Osteoblast (primary cell): ENCODE data around the gene UBE2E1. TPM values are rescaled to one million over a fixed set of nuclear protein-coding genes. Genes with fewer than 3 reads are reported as not detected.
A peak's percentile ranks its signal among the peaks of the same experiment; 100 is the strongest.

Source experiments
- DNase-seq: peaks from one replicate; pipeline ENCODE4 v3.0.0; 2011; ENCODE audit warnings: low spot score, mixed read lengths; ENCODE audit not compliant: insufficient read length; ENCODE audit errors: missing footprints
- H2AFZ ChIP-seq: 2 replicates; pipeline ENCODE4 v1.6.0; 2011; ENCODE audit warnings: mild to moderate bottlenecking, low read length
- H3K27ac ChIP-seq: 2 replicates; pipeline ENCODE4 v1.5.1; 2011; ENCODE audit warnings: mild to moderate bottlenecking, low read depth, low read length, moderate library complexity
- H3K27me3 ChIP-seq: 2 replicates; pipeline ENCODE4 v1.6.0; 2012; ENCODE audit warnings: mild to moderate bottlenecking, control low read depth, inconsistent platforms, low read length, moderate library complexity; ENCODE audit not compliant: insufficient read depth
- H3K36me3 ChIP-seq: 2 replicates; pipeline ENCODE4 v1.5.1; 2011; ENCODE audit warnings: mild to moderate bottlenecking, low read length, control low read depth, moderate library complexity; ENCODE audit not compliant: insufficient read depth
- H3K4me1 ChIP-seq: 2 replicates; pipeline ENCODE4 v1.5.1; 2011; ENCODE audit warnings: mild to moderate bottlenecking, low read length, control low read depth, moderate library complexity; ENCODE audit not compliant: insufficient read depth
- H3K4me2 ChIP-seq: 2 replicates; pipeline ENCODE4 v1.6.0; 2011; ENCODE audit warnings: mild to moderate bottlenecking, low read length; ENCODE audit not compliant: insufficient read depth
- H3K4me3 ChIP-seq: fragments of 200-600 bp; sonication (generic); 3 replicates; pipeline ENCODE4 v1.5.1; 2012; ENCODE audit warnings: mild to moderate bottlenecking, low read length, inconsistent platforms; ENCODE audit not compliant: insufficient read depth
- H3K79me2 ChIP-seq: 2 replicates; pipeline ENCODE4 v1.6.0; 2012; ENCODE audit warnings: mild to moderate bottlenecking, low read length, control low read depth, inconsistent platforms; ENCODE audit not compliant: insufficient read depth
- H3K9me3 ChIP-seq: 2 replicates; pipeline ENCODE4 v1.5.1; 2011; ENCODE audit warnings: low read depth, low read length, control low read depth
- H4K20me1 ChIP-seq: 2 replicates; pipeline ENCODE4 v1.6.0; 2012; ENCODE audit warnings: mild to moderate bottlenecking, low read length, control low read depth; ENCODE audit not compliant: insufficient read depth
- total RNA-seq: library from RNA; depleted of rRNA; stranded (reverse); fragments of >200 nt; gene quantifications from 2 replicates; pipeline ENCODE4 v1.2.3, GENCODE V29; 2012
- TF ChIP-seq, protein P1 (sequence below): IDR thresholded peaks from 2 replicates; pipeline ENCODE4 v1.5.1; 2011; ENCODE audit warnings: mild to moderate bottlenecking, low read depth, low read length, moderate library complexity; ENCODE audit errors: extremely low read depth

Gene UBE2E1
- total RNA-seq, 1 donor: 98.1 TPM

DNA sequence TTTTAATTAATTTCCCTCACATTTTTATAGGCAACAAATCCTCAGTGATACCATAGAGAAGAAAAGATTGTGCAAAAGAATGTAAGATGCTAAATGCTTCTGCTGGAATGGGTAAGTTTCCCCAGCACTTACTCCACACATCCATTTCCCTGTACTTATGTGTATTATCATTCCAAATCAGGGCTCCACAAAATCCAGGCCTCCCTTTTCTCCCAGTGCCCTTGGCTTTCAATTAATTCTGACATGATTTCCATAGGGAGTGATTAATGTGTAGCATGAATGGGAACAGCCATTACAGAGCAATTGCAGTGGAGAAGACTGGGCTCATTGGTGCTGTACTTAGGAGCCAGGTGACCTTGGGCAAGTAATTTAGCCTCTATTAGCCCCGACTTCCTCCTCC, 41.3 kb upstream of the UBE2E1 start:
- H3K9me3 ChIP-seq: no peaks in the 10 kb centered on the region
- no peak for DNase-seq
- no peak overlapping the region for H3K4me2 ChIP-seq
- no peak overlapping the region for H3K4me3 ChIP-seq
- H3K4me1 ChIP-seq: peaks cover 10% of the 10 kb centered on the region
- H3K36me3 ChIP-seq: no peaks in the 10 kb centered on the region
- H3K27me3 ChIP-seq: no peaks in the 10 kb centered on the region
- H3K79me2 ChIP-seq: no peaks in the 10 kb centered on the region
- no peak overlapping the region for H2AFZ ChIP-seq
- H4K20me1 ChIP-seq: no peaks in the 10 kb centered on the region
- TF ChIP-seq, protein P1, sequence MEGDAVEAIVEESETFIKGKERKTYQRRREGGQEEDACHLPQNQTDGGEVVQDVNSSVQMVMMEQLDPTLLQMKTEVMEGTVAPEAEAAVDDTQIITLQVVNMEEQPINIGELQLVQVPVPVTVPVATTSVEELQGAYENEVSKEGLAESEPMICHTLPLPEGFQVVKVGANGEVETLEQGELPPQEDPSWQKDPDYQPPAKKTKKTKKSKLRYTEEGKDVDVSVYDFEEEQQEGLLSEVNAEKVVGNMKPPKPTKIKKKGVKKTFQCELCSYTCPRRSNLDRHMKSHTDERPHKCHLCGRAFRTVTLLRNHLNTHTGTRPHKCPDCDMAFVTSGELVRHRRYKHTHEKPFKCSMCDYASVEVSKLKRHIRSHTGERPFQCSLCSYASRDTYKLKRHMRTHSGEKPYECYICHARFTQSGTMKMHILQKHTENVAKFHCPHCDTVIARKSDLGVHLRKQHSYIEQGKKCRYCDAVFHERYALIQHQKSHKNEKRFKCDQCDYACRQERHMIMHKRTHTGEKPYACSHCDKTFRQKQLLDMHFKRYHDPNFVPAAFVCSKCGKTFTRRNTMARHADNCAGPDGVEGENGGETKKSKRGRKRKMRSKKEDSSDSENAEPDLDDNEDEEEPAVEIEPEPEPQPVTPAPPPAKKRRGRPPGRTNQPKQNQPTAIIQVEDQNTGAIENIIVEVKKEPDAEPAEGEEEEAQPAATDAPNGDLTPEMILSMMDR: no peak
- H3K27ac ChIP-seq: no peak overlapping the region

DNA sequence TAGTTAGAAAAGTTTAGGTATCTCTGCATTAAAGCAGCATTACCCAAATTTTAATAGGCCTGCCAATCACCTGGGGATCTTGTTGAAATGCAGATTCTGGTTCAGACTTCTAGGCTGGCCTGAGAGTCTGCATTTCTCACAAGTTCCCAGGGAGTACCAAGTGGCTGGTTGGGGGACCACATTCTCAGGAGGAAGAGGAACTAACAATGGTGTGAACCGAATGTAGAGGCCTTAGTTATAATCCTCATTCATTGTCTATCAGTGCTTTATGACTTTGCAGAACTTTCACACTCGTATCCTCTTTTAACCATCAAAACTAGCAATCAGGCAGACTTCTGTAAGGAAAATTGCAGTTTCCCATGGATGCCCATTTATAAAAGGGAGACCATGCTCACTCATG, 38.2 kb upstream of the UBE2E1 start:
- Histone ChIP-seq H3K9me3 (no peaks in the 10 kb centered on the region), H3K79me2 (no peaks in the 10 kb centered on the region)

DNA sequence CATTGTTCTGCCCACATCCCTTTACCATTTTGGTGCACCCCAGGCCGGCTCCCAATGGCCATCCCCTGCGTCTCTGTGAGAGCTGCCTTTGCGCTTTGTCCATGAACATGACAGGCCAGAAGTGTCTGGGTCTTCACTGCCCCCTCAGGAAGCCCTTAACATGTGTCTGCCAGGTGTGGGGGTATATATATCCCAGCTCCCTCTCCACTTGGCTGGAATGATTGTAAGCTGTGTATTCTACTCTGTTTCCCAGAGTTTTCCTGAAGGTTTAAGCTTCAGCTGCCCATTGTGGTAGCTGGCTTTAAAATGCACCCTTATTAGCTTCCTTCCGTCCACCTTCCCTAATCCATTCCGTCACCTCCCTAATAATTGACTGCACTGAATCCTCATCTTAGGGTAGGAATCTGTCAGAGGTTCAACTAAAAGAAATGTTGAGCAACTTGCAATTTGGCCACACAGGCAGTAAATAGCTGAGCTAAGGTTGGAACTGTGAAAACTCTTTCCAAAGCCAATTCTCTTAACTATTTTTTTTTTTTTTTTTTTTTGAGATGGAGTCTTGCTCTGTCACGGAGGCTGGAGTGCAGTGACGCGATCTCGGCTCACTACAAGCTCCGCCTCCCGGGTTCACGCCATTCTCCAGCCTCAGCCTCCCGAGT, 30.4 kb upstream of the UBE2E1 start:
- no peak for DNase-seq
- TF ChIP-seq, protein P1: no peak

More for the DNA sequence above, 38.2 kb upstream of the UBE2E1 start:
- peaks cover 3% of the 10 kb centered on the region for H3K27me3 ChIP-seq
- H4K20me1 ChIP-seq: no peaks in the 10 kb centered on the region
- TF ChIP-seq, protein P1: no peak
- no peak for DNase-seq
- no peaks in the 10 kb centered on the region for H3K36me3 ChIP-seq
- no peak overlapping the region for H3K4me3 ChIP-seq
- peaks cover 7% of the 10 kb centered on the region for H3K4me1 ChIP-seq
- no peak overlapping the region for H2AFZ ChIP-seq
- no peak overlapping the region for H3K27ac ChIP-seq
- H3K4me2 ChIP-seq: no peak overlapping the region

DNA sequence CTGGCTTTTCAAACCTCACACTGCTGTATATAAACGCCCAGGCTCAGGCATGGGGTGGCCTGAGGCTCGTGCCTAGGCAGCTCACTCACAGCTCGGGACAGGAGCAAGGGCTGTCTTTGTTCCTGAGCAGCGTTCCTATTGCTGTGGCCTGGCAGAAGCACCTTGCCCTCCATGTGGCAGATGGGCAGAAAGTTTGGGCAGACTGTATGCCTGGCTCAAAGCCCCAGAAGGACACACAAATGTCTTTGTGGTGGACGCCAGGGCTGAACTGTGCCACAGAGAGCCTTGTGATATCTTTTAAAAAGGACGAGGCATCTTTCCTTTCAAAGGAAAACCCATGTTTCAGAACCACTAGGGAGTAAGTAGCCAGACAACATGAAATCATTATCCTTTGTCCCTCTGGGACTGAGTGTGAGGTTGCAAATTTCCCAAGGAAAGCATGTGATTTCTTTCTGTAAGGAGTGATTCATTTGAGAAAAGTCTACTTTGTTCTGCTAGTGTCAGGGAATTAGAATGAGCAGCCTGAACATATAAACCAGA, 29.3 kb upstream of the UBE2E1 start:
- Histone ChIP-seq H3K36me3 (no peaks in the 10 kb centered on the region), H2AFZ (peak overlapping the region; percentile 74), H3K79me2 (no peaks in the 10 kb centered on the region), H3K4me3 (peak overlapping the region; percentile 32), H3K4me2 (peak overlapping the region; percentile 70), H3K27me3 (peaks cover 12% of the 10 kb centered on the region), H3K27ac (peak overlapping the region; percentile 71), H3K4me1 (peaks cover 11% of the 10 kb centered on the region), H3K9me3 (no peaks in the 10 kb centered on the region), H4K20me1 (no peaks in the 10 kb centered on the region)
- DNase-seq: peak; percentile 94
- TF ChIP-seq, protein P1: no peak

More for the DNA sequence above, 30.4 kb upstream of the UBE2E1 start:
- Histone ChIP-seq H3K9me3 (no peaks in the 10 kb centered on the region), H3K36me3 (no peaks in the 10 kb centered on the region), H3K27ac (no peak overlapping the region), H4K20me1 (no peaks in the 10 kb centered on the region), H3K79me2 (no peaks in the 10 kb centered on the region), H3K4me3 (no peak overlapping the region), H2AFZ (no peak overlapping the region), H3K4me1 (peaks cover 11% of the 10 kb centered on the region), H3K27me3 (peaks cover 3% of the 10 kb centered on the region), H3K4me2 (no peak overlapping the region)
